ENCODE results near the gene LRP5. TPM values are rescaled to one million over a fixed set of nuclear protein-coding genes. Genes with fewer than 3 reads are reported as not detected.
A peak's percentile ranks its signal among the peaks of the same experiment; 100 is the strongest.

The LRP5 gene
- total RNA-seq, 2 experiments from 2014 or later, result 10.5 to 15.3 TPM

GRCh38 chr11:68382358-68382998 lies 70.1 kb downstream of the LRP5 start:
- H3K9me3 Mint-ChIP-seq, result no peaks in the 10 kb centered on the region
- intact Hi-C loops (cut with micrococcal nuclease), result loop anchor here (10.0 kb wide), 1 partner anchor 68 kb away; the partner anchor contains the start of gene LRP5
- no peak overlapping the region for H3K4me3 Mint-ChIP-seq
- TF ChIP-seq CTCF (IDR thresholded peaks at IDR 0.05), result no peak
- no peak for DNase-seq
- CTCF ChIA-PET, result interaction anchor here (1.1 to 2.3 kb wide), 3 partner anchors 15 to 140 kb away, joined by 3 to 10 read pairs (median 3); no protein-coding TSS in a partner anchor
- H3K4me1 Mint-ChIP-seq (ENCODE audit: low read depth), result peaks cover 15% of the 10 kb centered on the region
- H3K27me3 Mint-ChIP-seq, result peaks cover 2% of the 10 kb centered on the region
- POLR2A ChIA-PET, result interaction anchor here (0.7 kb wide), 1 partner anchor 523 kb away, joined by 3 read pairs; no protein-coding TSS in a partner anchor
- no peaks in the 10 kb centered on the region for H3K36me3 Mint-ChIP-seq (ENCODE audit: low read depth)
- ATAC-seq, result no peak
- no peak overlapping the region for H3K27ac Mint-ChIP-seq

- ATAC-seq (peak; percentile 69), DNase-seq (peak; percentile 79)
- Mint-ChIP-seq H3K9me3 (no peaks in the 10 kb centered on the region), H3K4me1 (ENCODE audit: low read depth) (peaks cover 15% of the 10 kb centered on the region), H3K4me3 (no peak overlapping the region), H3K27ac (no peak overlapping the region), H3K36me3 (ENCODE audit: low read depth) (no peaks in the 10 kb centered on the region), H3K27me3 (peaks cover 2% of the 10 kb centered on the region)
- TF ChIP-seq CTCF (IDR thresholded peaks at IDR 0.05), result peak; percentile 95
- ChIA-PET POLR2A (no interaction called here), CTCF (interaction anchor here (0.9 to 1.7 kb wide), 6 partner anchors 74 to 343 kb away, joined by 3 to 6 read pairs (median 4); no protein-coding TSS in a partner anchor)
- intact Hi-C loops (cut with micrococcal nuclease), result loop anchor here (10.0 kb wide), 1 partner anchor 69 kb away; the partner anchor contains the start of gene LRP5
Observed at GRCh38 chr11:68383976-68384501, 71.6 kb downstream of the LRP5 start.

GRCh38 chr11:68384530-68385081 lies 72.2 kb downstream of the LRP5 start:
- ChIA-PET CTCF (interaction anchor here (1.6 to 1.7 kb wide), 2 partner anchors 80 to 128 kb away, joined by 4 read pairs; no protein-coding TSS in a partner anchor), POLR2A (no interaction called here)
- TF ChIP-seq CTCF (IDR thresholded peaks at IDR 0.05), result no peak
- Mint-ChIP-seq H3K4me3 (no peak overlapping the region), H3K27ac (no peak overlapping the region), H3K9me3 (no peaks in the 10 kb centered on the region), H3K4me1 (ENCODE audit: low read depth) (peaks cover 15% of the 10 kb centered on the region), H3K27me3 (peaks cover 2% of the 10 kb centered on the region), H3K36me3 (ENCODE audit: low read depth) (no peaks in the 10 kb centered on the region)
- ATAC-seq, result no peak
- intact Hi-C loops (cut with micrococcal nuclease), result loop anchor here (10.0 kb wide), 1 partner anchor 70 kb away; the partner anchor contains the start of gene LRP5
- DNase-seq, result no peak

GRCh38 chr11:68385128-68385527 lies 72.7 kb downstream of the LRP5 start:
- CTCF ChIA-PET, result interaction anchor here (0.8 kb wide), 1 partner anchor 128 kb away, joined by 3 read pairs; no protein-coding TSS in a partner anchor

More at GRCh38 chr11:68385128-68385527, 72.7 kb downstream of the LRP5 start:
- no peak overlapping the region for H3K27ac Mint-ChIP-seq
- no peak for ATAC-seq
- no peak for TF ChIP-seq CTCF (IDR thresholded peaks at IDR 0.05)
- no peaks in the 10 kb centered on the region for H3K9me3 Mint-ChIP-seq
- intact Hi-C loops (cut with micrococcal nuclease), result loop anchor here (10.0 kb wide), 1 partner anchor 70 kb away; the partner anchor contains the start of gene LRP5
- peaks cover under 1% of the 10 kb centered on the region for H3K27me3 Mint-ChIP-seq
- POLR2A ChIA-PET, result no interaction called here
- H3K4me3 Mint-ChIP-seq, result no peak overlapping the region
- peaks cover 10% of the 10 kb centered on the region for H3K4me1 Mint-ChIP-seq (ENCODE audit: low read depth)
- H3K36me3 Mint-ChIP-seq (ENCODE audit: low read depth), result no peaks in the 10 kb centered on the region
- no peak for DNase-seq
